B cell (primary cell): Measurements from ENCODE around the gene SLC27A3. TPM values are rescaled to one million over a fixed set of nuclear protein-coding genes. Genes with fewer than 3 reads are reported as not detected.

ENCODE experiments used
- ATAC-seq: fragments of 200-7000 bp; cut with Tn5 transposase; one replicate; pipeline ENCODE4 v1.10.0; 2021; ENCODE audit warnings: low read depth, mild to moderate bottlenecking, moderate number of reproducible peaks, moderate library complexity
- CTCF ChIA-PET: fragments of 350-600 bp; sonication (Branson Sonifier 250); formaldehyde crosslinking; loops from one replicate; lab custom pipeline; 2021; ENCODE audit warnings: antibody characterized with exemption, inconsistent platforms; lab: Charles Lee
- POLR2A ChIA-PET: fragments of 350-600 bp; sonication (Branson Sonifier 250); formaldehyde crosslinking; loops from one replicate; lab custom pipeline; 2021; ENCODE audit warnings: antibody characterized with exemption; lab: Charles Lee
- DNase-seq: peaks from one replicate; pipeline ENCODE4 v3.0.0; 2013
- H2AFZ ChIP-seq: 2 replicates; pipeline ENCODE4 v1.6.1; 2012; ENCODE audit warnings: mild to moderate bottlenecking, low read depth, low read length; ENCODE audit not compliant: insufficient read depth, poor library complexity, severe bottlenecking
- H3K27ac ChIP-seq, 2 donors: 1 replicate in 1 of 2; 2 replicates in 1 of 2; pipeline ENCODE4 v1.5.1; 2012 to 2013; ENCODE audit warnings: low read length in 2 of 2, mild to moderate bottlenecking in 2 of 2, moderate library complexity in 1 of 2
- H3K27me3 ChIP-seq, 4 experiments: fragments of 200-600 bp in 1 of 4; sonication (generic) in 1 of 4; replicated peaks in 1 of 4; 1 replicate in 2 of 4; 2 replicates in 2 of 4; pipeline versions ENCODE4 v1.6.1 to v1.7.0; 2013 to 2016; ENCODE audit warnings: low read length in 3 of 4, mild to moderate bottlenecking in 2 of 4, mixed read lengths in 1 of 4, moderate library complexity in 1 of 4; ENCODE audit not compliant: insufficient read depth in 4 of 4, control insufficient read depth in 3 of 4; ENCODE audit errors: control extremely low read depth in 1 of 4
- H3K36me3 ChIP-seq, 2 experiments: replicated peaks in 1 of 2; 1 replicate in 1 of 2; 2 replicates in 1 of 2; pipeline versions ENCODE4 v1.6.1 to v1.7.1; 2013; ENCODE audit warnings: low read length in 1 of 2; ENCODE audit not compliant: insufficient read depth in 2 of 2, control insufficient read depth in 1 of 2; ENCODE audit errors: control extremely low read depth in 1 of 2, extremely low read depth in 1 of 2
- H3K4me1 ChIP-seq, 2 donors: fragments of 200-600 bp in 1 of 2; sonication (generic) in 1 of 2; 1 replicate in 1 of 2; 2 replicates in 1 of 2; pipeline versions ENCODE4 v1.5.1 to v1.6.1; 2013 to 2017; ENCODE audit warnings: low read length in 2 of 2; ENCODE audit not compliant: control insufficient read depth in 2 of 2, insufficient read depth in 2 of 2
- H3K4me2 ChIP-seq: replicated peaks from 2 replicates; pipeline ENCODE3; 2012; ENCODE audit warnings: mild to moderate bottlenecking, low read depth, low read length; ENCODE audit not compliant: poor library complexity, severe bottlenecking
- H3K4me3 ChIP-seq, 5 experiments: fragments of 200-600 bp in 1 of 5; sonication (generic) in 1 of 5; 1 replicate in 3 of 5; 2 replicates in 2 of 5; pipeline versions ENCODE4 v1.5.1 to v1.7.0; 2011 to 2016; ENCODE audit warnings: low read length in 4 of 5, mild to moderate bottlenecking in 4 of 5, low read depth in 2 of 5, control low read depth in 1 of 5, moderate library complexity in 1 of 5; ENCODE audit not compliant: insufficient read depth in 1 of 5; ENCODE audit errors: control extremely low read depth in 1 of 5, extremely low read depth in 1 of 5
- H3K79me2 ChIP-seq: fragments of 200-600 bp; sonication (generic); one replicate; pipeline ENCODE4 v1.6.0; 2016; ENCODE audit warnings: low read length; ENCODE audit not compliant: control insufficient read depth, insufficient read depth
- H3K9ac ChIP-seq: fragments of 200-600 bp; sonication (generic); 2 replicates; pipeline ENCODE4 v1.6.1; 2017; ENCODE audit warnings: mild to moderate bottlenecking, low read length, moderate library complexity
- H3K9me3 ChIP-seq, 3 donors: one replicate each; pipeline versions ENCODE4 v1.6.1 to v1.7.1; 2013; ENCODE audit warnings: low read length in 2 of 3; ENCODE audit not compliant: control insufficient read depth in 2 of 3, insufficient read depth in 1 of 3; ENCODE audit errors: control extremely low read depth in 1 of 3
- H4K20me1 ChIP-seq: 2 replicates; pipeline ENCODE4 v1.6.0; 2012; ENCODE audit warnings: mild to moderate bottlenecking, low read length; ENCODE audit not compliant: insufficient read depth, control insufficient read depth, poor library complexity, severe bottlenecking
- H3K27ac Mint-ChIP-seq: one replicate; pipeline ENCODE4 v1.8.0; 2021; ENCODE audit warnings: mixed read lengths
- H3K27me3 Mint-ChIP-seq: one replicate; pipeline ENCODE4 v1.8.0; 2021; ENCODE audit warnings: mixed read lengths
- H3K4me1 Mint-ChIP-seq: one replicate; pipeline ENCODE4 v1.8.0; 2021; ENCODE audit warnings: mixed read lengths
- H3K4me3 Mint-ChIP-seq: one replicate; pipeline ENCODE4 v1.8.0; 2021; ENCODE audit warnings: mixed read lengths
- H3K9me3 Mint-ChIP-seq: one replicate; pipeline ENCODE4 v1.8.0; 2022; ENCODE audit warnings: mixed read lengths; ENCODE audit not compliant: insufficient read depth
- CTCF ChIP-seq: fragments of 200-600 bp; IDR thresholded peaks from one replicate; pipeline ENCODE4 v1.8.0; 2022; ENCODE audit warnings: antibody characterized with exemption, mild to moderate bottlenecking
- EZH2 ChIP-seq: IDR thresholded peaks from 2 replicates; pipeline ENCODE4 v1.6.1; 2012; ENCODE audit warnings: borderline replicate concordance, low read depth, mild to moderate bottlenecking, moderate library complexity, low read length; ENCODE audit not compliant: insufficient read depth, poor library complexity, severe bottlenecking
- WGBS: methylation state at CpG from one replicate; pipeline ENCODE4 v1.1.5; 2013; ENCODE audit warnings: missing lambda C conversion rate; ENCODE audit not compliant: insufficient coverage; 5-methylcytosine and 5-hydroxymethylcytosine counted together
- intact Hi-C: fragments of 100-400 bp; cut with micrococcal nuclease; formaldehyde crosslinking; loops from one replicate; pipeline ENCODE4 v1.10.0; 2022
- polyA plus RNA-seq: library from polyadenylated mRNA; depleted of rRNA; stranded (reverse); fragments of >200 nt; gene quantifications from 2 replicates; pipeline ENCODE4 v1.2.3, GENCODE V29; 2012
- total RNA-seq, 2 donors: library from RNA; stranded (reverse); fragments of 120-200 nt in 1 of 2; gene quantifications; 1 replicate in 1 of 2; 2 replicates in 1 of 2; pipeline versions ENCODE4 v1.2.3 to v1.2.4, GENCODE V29; 2013 to 2022

Gene SLC27A3
- total and polyA plus RNA-seq, 2 donors (not counting 1 experiment from before 2014, with no cell fraction given), result 15.6 to 19.4 TPM

- Mint-ChIP-seq H3K27ac (no peak overlapping the region), H3K9me3 (no peaks in the 10 kb centered on the region), H3K4me1 (peaks cover 32% of the 10 kb centered on the region), H3K4me3 (no peak overlapping the region), H3K27me3 (no peaks in the 10 kb centered on the region)
- H3K4me2 ChIP-seq, result no peak overlapping the region
- WGBS, result 100% methylated on average over 1 of the region's 2 CpGs
- TF ChIP-seq EZH2 (no peak), CTCF (no peak)
- no peaks in the 10 kb centered on the region for H3K9me3 ChIP-seq
- no peaks in the 10 kb centered on the region for H3K27me3 ChIP-seq
- H4K20me1 ChIP-seq, result no peaks in the 10 kb centered on the region
- peaks cover 10 to 26% of the 10 kb centered on the region in 2 donors for H3K4me1 ChIP-seq
- DNase-seq, result no peak
- H2AFZ ChIP-seq, result no peak overlapping the region
- POLR2A ChIA-PET, result no interaction called here
- no peak overlapping the region for H3K27ac ChIP-seq
- CTCF ChIA-PET, result interaction anchor here (0.7 to 1.1 kb wide), 4 partner anchors 68 to 236 kb away, joined by 3 to 5 read pairs (median 4); no protein-coding TSS in a partner anchor
- intact Hi-C loops, result no loop called here
- H3K36me3 ChIP-seq, result peaks cover 4 to 86% of the 10 kb centered on the region in 2 experiments
- no peak overlapping the region for H3K4me3 ChIP-seq
- H3K79me2 ChIP-seq, result peaks cover 18% of the 10 kb centered on the region
- ATAC-seq, result no peak
- no peak overlapping the region for H3K9ac ChIP-seq
These were observed 29.8 kb upstream of the SLC27A3 start for GRCh38 chr1:153745417-153745816.

- DNase-seq (no peak), ATAC-seq (no peak)
- H2AFZ ChIP-seq, result no peak overlapping the region
- Mint-ChIP-seq H3K4me3 (no peak overlapping the region), H3K27ac (no peak overlapping the region), H3K27me3 (no peaks in the 10 kb centered on the region), H3K9me3 (no peaks in the 10 kb centered on the region), H3K4me1 (peaks cover 34% of the 10 kb centered on the region)
- H3K4me2 ChIP-seq, result no peak overlapping the region
- H3K9ac ChIP-seq, result no peak overlapping the region
- peaks cover 18% of the 10 kb centered on the region for H3K79me2 ChIP-seq
- H3K4me1 ChIP-seq, result peaks cover 10 to 26% of the 10 kb centered on the region in 2 donors
- TF ChIP-seq EZH2, result no peak
- H4K20me1 ChIP-seq, result no peaks in the 10 kb centered on the region
- CTCF ChIA-PET, result interaction anchor here (0.7 to 1.1 kb wide), 4 partner anchors 69 to 237 kb away, joined by 3 to 5 read pairs (median 4); no protein-coding TSS in a partner anchor
- no peaks in the 10 kb centered on the region for H3K9me3 ChIP-seq
- no peak overlapping the region for H3K4me3 ChIP-seq
- H3K36me3 ChIP-seq, result peaks cover 6 to 86% of the 10 kb centered on the region in 2 experiments
- intact Hi-C loops, result no loop called here
- H3K27ac ChIP-seq, result no peak overlapping the region
- no peaks in the 10 kb centered on the region for H3K27me3 ChIP-seq
- POLR2A ChIA-PET, result no interaction called here
- 94% methylated on average over 9 of the region's 13 CpGs for WGBS
These were observed 29.0 kb upstream of the SLC27A3 start for GRCh38 chr1:153746174-153746573.
